GM21737 (cell line): Measurements from ENCODE around the gene SPATS2L.

Experiments used
- ATAC-seq: cut with Tn5 transposase; IDR thresholded peaks from one replicate; pipeline ENCODE4 v1.9.1; 2021; ENCODE audit warnings: mild to moderate bottlenecking, moderate library complexity; ENCODE audit not compliant: unreplicated experiment

The SPATS2L gene

GRCh38 chr2:200373973-200374416, 67.5 kb downstream of the SPATS2L start:
- ATAC-seq, result peak; percentile 88

- ATAC-seq, result no peak
Observed at GRCh38 chr2:200376513-200377354, 70.2 kb downstream of the SPATS2L start.

- no peak for ATAC-seq
Observed at GRCh38 chr2:200377355-200378336, 71.2 kb downstream of the SPATS2L start.

- no peak for ATAC-seq
Observed at GRCh38 chr2:200378652-200379290, 72.3 kb downstream of the SPATS2L start.

GRCh38 chr2:200379481-200380090, 73.1 kb downstream of the SPATS2L start:
- no peak for ATAC-seq

GRCh38 chr2:200380091-200380561, 73.6 kb downstream of the SPATS2L start:
- ATAC-seq, result no peak

- no peak for ATAC-seq
Observed at GRCh38 chr2:200380833-200381542, 74.5 kb downstream of the SPATS2L start.

GRCh38 chr2:200382874-200383273, 76.4 kb downstream of the SPATS2L start:
- no peak for ATAC-seq

GRCh38 chr2:200383380-200384110, 77.1 kb downstream of the SPATS2L start:
- ATAC-seq, result peak; percentile 56

- no peak for ATAC-seq
Observed at GRCh38 chr2:200385063-200385635, 78.7 kb downstream of the SPATS2L start.

GRCh38 chr2:200393191-200393590, 86.7 kb downstream of the SPATS2L start:
- ATAC-seq, result no peak

- ATAC-seq, result no peak
Observed at GRCh38 chr2:200394045-200394444, 87.6 kb downstream of the SPATS2L start.

GRCh38 chr2:200396781-200397242, 90.3 kb downstream of the SPATS2L start:
- ATAC-seq, result no peak

GRCh38 chr2:200397785-200398184, 91.3 kb downstream of the SPATS2L start:
- no peak for ATAC-seq

GRCh38 chr2:200399046-200399445, 92.6 kb downstream of the SPATS2L start:
- ATAC-seq, result no peak

GRCh38 chr2:200399636-200400035, 93.1 kb downstream of the SPATS2L start:
- ATAC-seq, result no peak

- no peak for ATAC-seq
Observed at GRCh38 chr2:200403814-200404213, 97.3 kb downstream of the SPATS2L start.

GRCh38 chr2:200404615-200405014, 98.1 kb downstream of the SPATS2L start:
- no peak for ATAC-seq
